Putamen (tissue), 1 donor: ENCODE data around the gene STIM2.

Experiments
- DNase-seq: peaks from one replicate; pipeline ENCODE4 v3.0.0-alpha.2; 2016; ENCODE audit warnings: low spot score

STIM2 gene

GRCh38 chr4:27040356-27040755 is 179.7 kb downstream of the STIM2 start:
- DNase-seq, result no peak

- no peak for DNase-seq
Observed at GRCh38 chr4:27042411-27042810, 181.8 kb downstream of the STIM2 start.

GRCh38 chr4:27043200-27043599 is 182.6 kb downstream of the STIM2 start:
- no peak for DNase-seq

GRCh38 chr4:27046851-27047250 is 186.2 kb downstream of the STIM2 start:
- no peak for DNase-seq

- DNase-seq, result peak; percentile 36
Observed at GRCh38 chr4:27048429-27049238, 188.0 kb downstream of the STIM2 start.

- no peak for DNase-seq
Observed at GRCh38 chr4:27049239-27049829, 188.7 kb downstream of the STIM2 start.

- no peak for DNase-seq
Observed at GRCh38 chr4:27050731-27051130, 190.1 kb downstream of the STIM2 start.

GRCh38 chr4:27055221-27055760 is 194.7 kb downstream of the STIM2 start:
- DNase-seq, result no peak

GRCh38 chr4:27056281-27056680 is 195.6 kb downstream of the STIM2 start:
- no peak for DNase-seq

GRCh38 chr4:27057053-27057452 is 196.4 kb downstream of the STIM2 start:
- DNase-seq, result no peak

- DNase-seq, result no peak
Observed at GRCh38 chr4:27057662-27058061, 197.0 kb downstream of the STIM2 start.

- DNase-seq, result no peak
Observed at GRCh38 chr4:27058819-27059406, 198.3 kb downstream of the STIM2 start.

- no peak for DNase-seq
Observed at GRCh38 chr4:27059446-27059845, 198.8 kb downstream of the STIM2 start.

- DNase-seq, result no peak
Observed at GRCh38 chr4:27062256-27062655, 201.6 kb downstream of the STIM2 start.

GRCh38 chr4:27066591-27066990 is 205.9 kb downstream of the STIM2 start:
- DNase-seq, result no peak

- no peak for DNase-seq
Observed at GRCh38 chr4:27068151-27068867, 207.7 kb downstream of the STIM2 start.
